Progenitor cell of endocrine pancreas (in vitro differentiated cells): Measurements from ENCODE around the gene MTHFD1L. TPM values are rescaled to one million over a fixed set of nuclear protein-coding genes. Genes with fewer than 3 reads are reported as not detected.

ENCODE experiments used
- DNase-seq: peaks from one replicate; pipeline ENCODE4 v3.0.0; 2021; ENCODE audit warnings: low spot score; ENCODE audit not compliant: unreplicated experiment
- H3K27ac Mint-ChIP-seq: 2 replicates; pipeline ENCODE4 v1.8.0; 2021; ENCODE audit warnings: mild to moderate bottlenecking, moderate library complexity, mixed read lengths
- H3K27me3 Mint-ChIP-seq: 2 replicates; pipeline ENCODE4 v1.8.0; 2021; ENCODE audit warnings: mixed read lengths
- H3K36me3 Mint-ChIP-seq: 2 replicates; pipeline ENCODE4 v1.8.0; 2022; ENCODE audit warnings: mixed read lengths; ENCODE audit not compliant: insufficient read depth
- H3K4me1 Mint-ChIP-seq: 2 replicates; pipeline ENCODE4 v1.8.0; 2021; ENCODE audit warnings: low read depth, mixed read lengths
- H3K4me3 Mint-ChIP-seq: 2 replicates; pipeline ENCODE4 v1.8.0; 2021; ENCODE audit warnings: low read depth, mild to moderate bottlenecking, moderate library complexity, mixed read lengths
- H3K9me3 Mint-ChIP-seq: 2 replicates; pipeline ENCODE4 v1.8.0; 2021; ENCODE audit warnings: low read depth, mixed read lengths
- total RNA-seq: library from RNA; stranded (reverse); gene quantifications from 2 replicates; pipeline ENCODE4 v1.2.1, GENCODE V29; 2021
- TF ChIP-seq, protein P1 (sequence below): fragments of 200-600 bp; sonication (generic); IDR thresholded peaks from one replicate; pipeline ENCODE4 v1.5.0; 2021; ENCODE audit warnings: antibody characterized with exemption, mild to moderate bottlenecking; ENCODE audit not compliant: unreplicated experiment

MTHFD1L gene
- total RNA-seq, 1 donor from 2014 or later, result 37.4 TPM

DNA sequence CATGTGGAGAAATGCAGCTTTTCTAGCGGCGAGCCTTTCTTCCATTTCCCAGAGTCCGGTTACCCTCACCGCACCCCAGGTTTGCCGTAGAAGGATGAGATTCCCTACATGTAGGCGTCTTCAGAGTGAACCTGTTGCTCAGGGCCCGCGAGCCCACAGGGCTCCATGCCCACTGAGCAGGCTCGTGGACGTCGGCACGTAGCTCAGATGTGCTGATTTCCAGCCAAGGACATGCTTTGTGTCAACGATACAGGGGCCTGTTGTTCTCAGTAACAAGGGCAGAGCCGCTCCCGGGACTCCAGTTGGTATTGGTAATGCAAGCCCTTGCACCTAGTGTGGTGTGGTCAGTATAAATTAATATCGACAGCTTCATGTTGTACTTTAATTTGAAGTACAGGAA lies 159.6 kb downstream of the MTHFD1L start:
- no peak overlapping the region for H3K4me3 Mint-ChIP-seq
- H3K36me3 Mint-ChIP-seq, result peaks cover 19% of the 10 kb centered on the region
- H3K9me3 Mint-ChIP-seq, result peaks cover 4% of the 10 kb centered on the region
- peaks cover 3% of the 10 kb centered on the region for H3K4me1 Mint-ChIP-seq
- no peaks in the 10 kb centered on the region for H3K27me3 Mint-ChIP-seq
- DNase-seq, result no peak
- no peak overlapping the region for H3K27ac Mint-ChIP-seq
- TF ChIP-seq, protein P1, sequence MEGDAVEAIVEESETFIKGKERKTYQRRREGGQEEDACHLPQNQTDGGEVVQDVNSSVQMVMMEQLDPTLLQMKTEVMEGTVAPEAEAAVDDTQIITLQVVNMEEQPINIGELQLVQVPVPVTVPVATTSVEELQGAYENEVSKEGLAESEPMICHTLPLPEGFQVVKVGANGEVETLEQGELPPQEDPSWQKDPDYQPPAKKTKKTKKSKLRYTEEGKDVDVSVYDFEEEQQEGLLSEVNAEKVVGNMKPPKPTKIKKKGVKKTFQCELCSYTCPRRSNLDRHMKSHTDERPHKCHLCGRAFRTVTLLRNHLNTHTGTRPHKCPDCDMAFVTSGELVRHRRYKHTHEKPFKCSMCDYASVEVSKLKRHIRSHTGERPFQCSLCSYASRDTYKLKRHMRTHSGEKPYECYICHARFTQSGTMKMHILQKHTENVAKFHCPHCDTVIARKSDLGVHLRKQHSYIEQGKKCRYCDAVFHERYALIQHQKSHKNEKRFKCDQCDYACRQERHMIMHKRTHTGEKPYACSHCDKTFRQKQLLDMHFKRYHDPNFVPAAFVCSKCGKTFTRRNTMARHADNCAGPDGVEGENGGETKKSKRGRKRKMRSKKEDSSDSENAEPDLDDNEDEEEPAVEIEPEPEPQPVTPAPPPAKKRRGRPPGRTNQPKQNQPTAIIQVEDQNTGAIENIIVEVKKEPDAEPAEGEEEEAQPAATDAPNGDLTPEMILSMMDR, result no peak

DNA sequence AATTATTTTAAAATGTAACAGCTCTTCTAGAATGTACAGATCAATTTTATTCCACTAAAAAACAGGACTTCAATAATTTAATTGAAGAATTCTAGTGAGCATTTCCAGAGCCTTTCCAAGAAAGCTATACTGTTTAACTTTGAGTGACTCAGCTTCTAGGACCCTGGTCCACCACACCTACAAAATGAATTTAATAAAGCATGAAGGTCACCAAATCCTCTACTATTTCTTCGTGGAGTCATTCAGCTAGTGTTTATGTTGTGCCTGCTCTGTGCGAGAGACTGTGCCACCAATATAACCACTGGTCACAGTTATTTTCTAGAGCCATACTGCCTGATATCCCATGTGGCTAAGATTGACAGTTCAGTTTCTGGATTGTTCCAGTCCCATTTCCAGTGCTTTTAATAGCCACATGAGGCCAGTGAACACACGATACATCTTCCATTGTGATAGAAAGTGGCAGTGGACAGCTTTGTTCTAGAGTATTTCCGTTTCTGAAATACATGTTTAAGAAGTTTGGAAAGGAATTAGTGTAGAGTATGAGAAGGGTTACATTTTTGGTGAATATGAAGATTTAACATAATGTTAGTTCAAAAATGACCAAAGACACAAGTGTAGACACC lies 160.7 kb downstream of the MTHFD1L start:
- H3K9me3 Mint-ChIP-seq, result peaks cover 4% of the 10 kb centered on the region
- no peaks in the 10 kb centered on the region for H3K27me3 Mint-ChIP-seq
- TF ChIP-seq, protein P1, result no peak
- no peak overlapping the region for H3K4me3 Mint-ChIP-seq
- no peak for DNase-seq
- peaks cover 3% of the 10 kb centered on the region for H3K4me1 Mint-ChIP-seq
- H3K36me3 Mint-ChIP-seq, result peaks cover 18% of the 10 kb centered on the region
- H3K27ac Mint-ChIP-seq, result no peak overlapping the region

DNA sequence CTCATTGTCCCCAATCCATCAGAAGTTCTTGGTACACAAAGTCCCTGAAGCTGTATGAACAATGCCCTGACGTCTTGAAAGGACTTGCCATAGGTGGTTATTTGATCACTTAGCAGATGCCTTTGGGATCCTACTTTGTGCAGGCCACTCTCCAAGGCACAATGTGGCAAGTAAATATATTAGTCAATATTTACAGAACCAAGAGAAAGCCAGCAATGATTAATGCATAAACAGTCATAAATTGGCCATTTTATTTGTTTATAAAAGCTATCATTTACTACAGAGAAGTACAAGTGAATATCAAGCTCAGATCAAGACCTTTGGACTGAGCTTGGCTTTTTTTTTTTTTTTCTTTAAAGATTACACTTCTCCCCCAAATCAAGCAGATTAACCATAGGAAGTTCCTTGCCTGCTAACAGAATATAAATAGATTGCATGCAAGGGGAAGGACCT lies 161.8 kb downstream of the MTHFD1L start:
- peaks cover 4% of the 10 kb centered on the region for H3K9me3 Mint-ChIP-seq
- H3K36me3 Mint-ChIP-seq, result peaks cover 18% of the 10 kb centered on the region
- no peak for DNase-seq
- TF ChIP-seq, protein P1, result no peak
- no peak overlapping the region for H3K4me3 Mint-ChIP-seq
- peaks cover 3% of the 10 kb centered on the region for H3K4me1 Mint-ChIP-seq
- H3K27me3 Mint-ChIP-seq, result no peaks in the 10 kb centered on the region
- H3K27ac Mint-ChIP-seq, result no peak overlapping the region

DNA sequence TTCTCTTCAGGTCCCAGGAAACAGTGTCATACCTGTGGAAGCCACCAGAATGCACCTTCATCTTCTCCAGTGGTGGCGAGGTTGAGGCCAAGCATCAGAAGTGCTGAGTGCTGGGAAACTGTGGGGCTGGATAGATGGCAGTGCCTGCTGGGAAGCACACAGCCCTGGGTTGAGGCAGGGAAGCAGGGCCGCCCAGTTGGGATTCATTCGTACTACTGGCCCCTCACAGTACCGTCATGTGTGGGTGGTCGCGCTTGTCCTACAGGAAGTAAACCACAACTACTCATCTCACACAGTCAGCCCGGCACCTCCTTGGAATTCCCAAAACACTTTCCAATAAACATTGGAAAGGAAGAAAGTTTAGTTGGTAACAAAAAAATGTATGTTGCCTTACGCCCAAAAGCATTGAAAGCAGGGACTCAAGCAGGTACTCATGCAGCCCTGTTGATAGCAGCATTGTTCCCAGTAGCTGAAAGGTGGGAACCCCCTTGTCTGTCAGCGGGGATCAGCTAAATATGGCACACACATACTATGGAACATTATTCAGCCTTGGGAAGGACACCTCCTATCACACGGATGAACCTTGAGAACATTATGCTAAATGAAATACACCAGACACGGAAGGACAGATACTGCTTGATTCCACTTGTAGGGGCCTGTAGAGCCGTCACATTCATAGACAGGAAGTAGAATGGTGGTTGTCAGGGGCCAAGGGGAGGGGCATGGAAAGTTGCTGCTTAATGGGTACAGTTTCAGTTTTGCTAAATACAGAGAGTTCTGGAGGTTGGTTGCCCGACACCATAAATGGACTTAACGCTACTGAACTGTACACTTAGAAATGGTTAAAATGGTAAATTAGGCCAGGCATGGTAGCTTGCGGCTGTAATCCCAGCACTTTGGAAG lies 162.7 kb downstream of the MTHFD1L start:
- DNase-seq, result no peak
- Mint-ChIP-seq H3K36me3 (peaks cover 18% of the 10 kb centered on the region), H3K4me1 (peaks cover 3% of the 10 kb centered on the region), H3K9me3 (peaks cover 4% of the 10 kb centered on the region), H3K27me3 (no peaks in the 10 kb centered on the region), H3K4me3 (no peak overlapping the region), H3K27ac (no peak overlapping the region)
- TF ChIP-seq, protein P1, result no peak

DNA sequence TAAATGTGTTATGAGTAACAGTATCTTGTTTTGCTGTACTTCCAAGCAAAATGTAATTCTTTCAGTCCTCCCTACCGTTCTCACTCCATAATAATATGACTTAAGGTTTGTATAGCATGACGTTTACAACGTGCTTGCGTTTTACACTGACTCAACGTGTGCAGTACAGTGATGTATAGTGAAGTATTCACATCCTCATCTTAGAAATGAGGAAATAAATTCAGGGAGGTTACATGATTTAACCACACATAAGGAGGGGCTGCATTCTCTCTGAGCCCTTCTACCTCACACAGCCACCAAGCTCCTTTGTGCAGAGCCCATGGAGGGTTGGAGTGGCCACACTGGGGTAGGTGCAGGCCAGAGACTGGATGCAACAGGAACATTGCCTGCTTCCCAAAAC lies 164.5 kb downstream of the MTHFD1L start:
- Mint-ChIP-seq H3K4me1 (peaks cover 3% of the 10 kb centered on the region), H3K4me3 (no peak overlapping the region), H3K27me3 (no peaks in the 10 kb centered on the region), H3K27ac (no peak overlapping the region), H3K36me3 (peaks cover 16% of the 10 kb centered on the region), H3K9me3 (peaks cover 4% of the 10 kb centered on the region)
- no peak for DNase-seq
- TF ChIP-seq, protein P1, result no peak
